ENCODE data around the gene ANKRD55.

DNA sequence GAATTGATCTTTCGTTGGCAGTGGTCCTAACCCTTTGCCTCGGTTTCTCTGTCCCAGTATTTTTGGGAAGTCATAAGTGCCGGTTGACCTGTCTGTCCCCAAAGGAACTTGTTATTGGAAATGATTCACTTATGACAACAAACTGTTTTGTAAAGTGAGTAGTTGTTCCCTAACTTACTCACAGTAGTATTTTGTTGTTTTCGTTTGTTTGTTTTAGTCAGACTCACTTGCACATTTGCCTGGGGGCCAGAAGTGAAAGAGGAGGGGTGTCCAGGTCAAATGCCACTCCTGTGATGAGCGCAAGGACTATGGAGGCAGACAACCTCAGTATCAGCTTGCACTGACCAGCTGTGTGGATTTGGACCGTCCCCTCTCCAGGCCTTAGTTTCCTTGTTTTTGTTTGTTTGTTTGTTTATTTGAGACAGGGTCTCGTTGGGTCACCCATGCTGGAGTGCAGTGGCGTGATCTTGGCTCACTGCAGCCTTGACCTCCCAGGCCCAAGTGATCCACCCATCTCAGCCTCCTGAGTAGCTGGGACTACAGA, 47.3 kb downstream of the ANKRD55 start:
- TF ChIP-seq CTCF (IDR thresholded peaks at IDR 0.05; ENCODE audit: insufficient read depth, low read depth, low read length) (no peak), EZH2 (IDR thresholded peaks at IDR 0.05; ENCODE audit: insufficient read depth, low read length) (no peak)
